GM12878 (cell line): Measurements from ENCODE around the gene NEAT1. TPM values are rescaled to one million over a fixed set of nuclear protein-coding genes. Genes with fewer than 3 reads are reported as not detected.

ENCODE experiments used
- ASH2L ChIP-seq: fragments of 300-600, 200-600 bp; sonication (generic); IDR thresholded peaks from 2 replicates; pipeline ENCODE4 v1.6.1; 2017; ENCODE audit warnings: low read depth, mild to moderate bottlenecking, borderline replicate concordance
- E2F8 ChIP-seq: fragments of 450-650 bp; IDR thresholded peaks from 2 replicates; pipeline ENCODE4 v1.6.1; 2018; ENCODE audit warnings: mild to moderate bottlenecking, low read depth, moderate library complexity; ENCODE audit not compliant: partially characterized antibody
- EGR1 ChIP-seq, 2 experiments: IDR thresholded peaks; 1 replicate in 1 of 2; 2 replicates in 1 of 2; pipeline ENCODE4 v1.6.1; 2011 to 2012; ENCODE audit warnings: low read depth in 2 of 2, low read length in 2 of 2, borderline replicate concordance in 1 of 2, mild to moderate bottlenecking in 1 of 2, moderate library complexity in 1 of 2
- ETV6 ChIP-seq, 2 experiments: fragments of 450-650 bp in 1 of 2; IDR thresholded peaks in 1 of 2; conservative IDR thresholded peaks in 1 of 2; 2 replicates each; pipeline ENCODE4 v1.6.1; 2014; ENCODE audit warnings: antibody characterized with exemption in 1 of 2, borderline replicate concordance in 1 of 2, low read depth in 1 of 2, mild to moderate bottlenecking in 1 of 2, moderate library complexity in 1 of 2
- GABPA ChIP-seq: IDR thresholded peaks from 2 replicates; pipeline ENCODE4 v1.6.1; 2014; ENCODE audit warnings: antibody characterized with exemption, low read depth, mild to moderate bottlenecking, inconsistent platforms
- HDAC2 ChIP-seq: fragments of 200-600 bp; sonication (generic); IDR thresholded peaks from 2 replicates; pipeline ENCODE4 v1.6.1; 2017
- NFIC ChIP-seq: IDR thresholded peaks from 2 replicates; pipeline ENCODE4 v1.6.1; 2012; ENCODE audit warnings: low read depth, mild to moderate bottlenecking, inconsistent platforms, low read length, moderate library complexity
- NFYA ChIP-seq: IDR thresholded peaks from 2 replicates; pipeline ENCODE4 v1.6.1; 2011; ENCODE audit warnings: low read depth, mild to moderate bottlenecking, low read length, improper control_type of control experiment, borderline replicate concordance
- RCOR1 ChIP-seq: conservative IDR thresholded peaks from 2 replicates; pipeline ENCODE4 v1.6.1; 2012; ENCODE audit warnings: low read depth, low read length, improper control_type of control experiment
- REST ChIP-seq: IDR thresholded peaks from 2 replicates; pipeline ENCODE4 v1.6.1; 2012; ENCODE audit warnings: mild to moderate bottlenecking, low read depth, low read length
- SP1 ChIP-seq: IDR thresholded peaks from one replicate; pipeline ENCODE4 v1.6.1; 2011; ENCODE audit warnings: low read depth, low read length
- SPI1 ChIP-seq: IDR thresholded peaks from 2 replicates; pipeline ENCODE4 v1.6.1; 2011; ENCODE audit warnings: low read depth, mild to moderate bottlenecking, low read length, moderate library complexity, borderline replicate concordance; ENCODE audit not compliant: insufficient read depth
- SRF ChIP-seq, 2 experiments: IDR thresholded peaks; 2 replicates each; pipeline ENCODE4 v1.6.1; 2011; ENCODE audit warnings: low read depth in 2 of 2, low read length in 2 of 2, mild to moderate bottlenecking in 1 of 2, moderate library complexity in 1 of 2
- TARDBP ChIP-seq: IDR thresholded peaks from 2 replicates; pipeline ENCODE4 v1.6.1; 2016; ENCODE audit warnings: borderline replicate concordance
- TCF7 ChIP-seq: IDR thresholded peaks from 2 replicates; pipeline ENCODE4 v1.6.1; 2014; ENCODE audit warnings: antibody characterized with exemption, borderline replicate concordance
- YBX1 ChIP-seq: fragments of 450-650 bp; IDR thresholded peaks from 2 replicates; pipeline ENCODE4 v1.6.1; 2016; ENCODE audit warnings: antibody characterized with exemption
- ZNF24 ChIP-seq: fragments of 450-650 bp; IDR thresholded peaks from 2 replicates; pipeline ENCODE4 v1.6.1; 2017; ENCODE audit warnings: antibody characterized with exemption, mild to moderate bottlenecking
- ZNF274 ChIP-seq: IDR thresholded peaks from one replicate; pipeline ENCODE4 v1.8.0; 2011; ENCODE audit not compliant: insufficient read length, insufficient read depth
- polyA plus RNA-seq, 11 experiments: library from polyadenylated mRNA; depleted of rRNA in 4 of 11; unstranded in 6 of 11; stranded (reverse) in 5 of 11; fragments of >200 nt; fragmentation: Nextera tagmentation in 4 of 11; fragmentation: Illumina TruSeq in 1 of 11; extraction: Ambion mirVana in 4 of 11; extraction: Trizol in 1 of 11; gene quantifications; 1 replicate in 1 of 11; 2 replicates in 10 of 11; pipeline versions ENCODE4 v1.2.1 to v1.2.3, GENCODE V29; 2011 to 2016; ENCODE audit warnings: inconsistent platforms in 2 of 11, missing spikeins in 2 of 11, low read depth in 1 of 11
- total RNA-seq, 4 experiments: library from RNA; depleted of rRNA in 3 of 4; stranded (reverse); fragments of >200 nt in 3 of 4; fragmentation: Illumina TruSeq in 1 of 4; extraction: Trizol in 1 of 4; gene quantifications; 2 replicates each; pipeline versions ENCODE4 v1.2.1 to v1.2.3, GENCODE V29; 2013 to 2021
- TF ChIP-seq, protein P1 (sequence below): IDR thresholded peaks from 2 replicates; pipeline ENCODE4 v1.6.1; 2011; ENCODE audit warnings: low read depth, low read length, improper control_type of control experiment, borderline replicate concordance
- TF ChIP-seq, protein P2 (sequence below): IDR thresholded peaks from 2 replicates; pipeline ENCODE4 v1.6.1; 2011; ENCODE audit warnings: low read depth, mild to moderate bottlenecking, low read length, moderate library complexity, borderline replicate concordance; ENCODE audit errors: extremely low read depth

The NEAT1 gene
- total and polyA plus RNA-seq, 10 of the 15 experiments (the other 5 are each of a cell fraction or from before 2014, with no cell fraction given), result 13.6 to 328 (median 69.4) TPM

- TF ChIP-seq E2F8 (peak; percentile 26), RCOR1 (no peak), EGR1 (IDR thresholded peaks at IDR 0.05; ENCODE audit: borderline replicate concordance in 1 of 2, low read depth in 2 of 2, low read length in 2 of 2) (peak in 1 of 2 experiments; percentile 76; a peak in 2 of 3 replicates), GABPA (no peak), ASH2L (no peak), ETV6 (conservative IDR thresholded peaks at IDR 0.05 in 1 of 2, IDR thresholded peaks at IDR 0.05 in 1 of 2; ENCODE audit: borderline replicate concordance in 1 of 2, low read depth in 1 of 2) (no peak), TARDBP (peak; percentile 30; the same call in 1 of the 2 replicates), SPI1 (no peak), REST (no peak), NFYA (no peak), NFIC (no peak), SP1 (peak; percentile 73), TCF7 (no peak), HDAC2 (no peak), YBX1 (no peak), ZNF24 (no peak), SRF (IDR thresholded peaks at IDR 0.05; ENCODE audit: low read depth in 2 of 2, low read length in 2 of 2) (peak in 1 of 2 experiments; percentile 49; a peak in 1 of 4 replicates), ZNF274 (no peak)
- TF ChIP-seq, protein P1, sequence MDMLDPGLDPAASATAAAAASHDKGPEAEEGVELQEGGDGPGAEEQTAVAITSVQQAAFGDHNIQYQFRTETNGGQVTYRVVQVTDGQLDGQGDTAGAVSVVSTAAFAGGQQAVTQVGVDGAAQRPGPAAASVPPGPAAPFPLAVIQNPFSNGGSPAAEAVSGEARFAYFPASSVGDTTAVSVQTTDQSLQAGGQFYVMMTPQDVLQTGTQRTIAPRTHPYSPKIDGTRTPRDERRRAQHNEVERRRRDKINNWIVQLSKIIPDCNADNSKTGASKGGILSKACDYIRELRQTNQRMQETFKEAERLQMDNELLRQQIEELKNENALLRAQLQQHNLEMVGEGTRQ, result no peak; the same call in 1 of the 2 replicates
- TF ChIP-seq, protein P2, sequence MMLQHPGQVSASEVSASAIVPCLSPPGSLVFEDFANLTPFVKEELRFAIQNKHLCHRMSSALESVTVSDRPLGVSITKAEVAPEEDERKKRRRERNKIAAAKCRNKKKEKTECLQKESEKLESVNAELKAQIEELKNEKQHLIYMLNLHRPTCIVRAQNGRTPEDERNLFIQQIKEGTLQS, result no peak
Measured at GRCh38 chr11:65421794-65422632, 585 bp upstream of the NEAT1 start (continued).
